NOMO-1 (cell line): ENCODE data around the gene ANKH.

Source experiments
- DNase-seq, 2 experiments: peaks; one replicate each; lab custom pipeline; 2025; ENCODE audit not compliant: unreplicated experiment in 2 of 2; lab: John Stamatoyannopoulos, UW

Gene ANKH

GRCh38 chr5:14699159-14699558 lies 172.4 kb downstream of the ANKH start:
- no peak for DNase-seq

- no peak for DNase-seq
Observed at GRCh38 chr5:14698495-14698894, 173.1 kb downstream of the ANKH start.

- no peak for DNase-seq
Observed at GRCh38 chr5:14696851-14697250, 174.7 kb downstream of the ANKH start.

GRCh38 chr5:14696057-14696456 lies 175.5 kb downstream of the ANKH start:
- no peak for DNase-seq

GRCh38 chr5:14695152-14695551 lies 176.4 kb downstream of the ANKH start:
- no peak for DNase-seq

GRCh38 chr5:14693070-14693469 lies 178.5 kb downstream of the ANKH start:
- no peak for DNase-seq

GRCh38 chr5:14687023-14687665 lies 184.4 kb downstream of the ANKH start:
- DNase-seq: no peak

GRCh38 chr5:14686517-14686916 lies 185.1 kb downstream of the ANKH start:
- no peak for DNase-seq

- DNase-seq: peak; percentile 24 to 55
Observed at GRCh38 chr5:14685757-14686156, 185.8 kb downstream of the ANKH start.

- no peak for DNase-seq
Observed at GRCh38 chr5:14684757-14685156, 186.8 kb downstream of the ANKH start.

GRCh38 chr5:14683906-14684455 lies 187.6 kb downstream of the ANKH start:
- DNase-seq: no peak

GRCh38 chr5:14681236-14681752 lies 190.3 kb downstream of the ANKH start:
- DNase-seq: no peak

- DNase-seq: no peak
Observed at GRCh38 chr5:14679595-14679994, 192.0 kb downstream of the ANKH start.

- DNase-seq: peak in 1 of 2 experiments; percentile 12
Observed at GRCh38 chr5:14678773-14679334, 192.7 kb downstream of the ANKH start.

GRCh38 chr5:14676320-14676719 lies 195.3 kb downstream of the ANKH start:
- DNase-seq: peak; percentile 78 to 89

GRCh38 chr5:14675865-14676300 lies 195.7 kb downstream of the ANKH start:
- DNase-seq: peak; percentile 87 to 95

GRCh38 chr5:14674983-14675854 lies 196.4 kb downstream of the ANKH start:
- no peak for DNase-seq

GRCh38 chr5:14673443-14673842 lies 198.1 kb downstream of the ANKH start:
- no peak for DNase-seq

- DNase-seq: no peak
Observed at GRCh38 chr5:14672484-14673394, 198.8 kb downstream of the ANKH start.

- peak; percentile 26 to 60 for DNase-seq
Observed at GRCh38 chr5:14672082-14672481, 199.5 kb downstream of the ANKH start.
